Mesendoderm (in vitro differentiated cells): ENCODE results near the gene MTHFD2.
"Not testable (repeated sequence)": the region's sequence is repeated elsewhere in the genome, so short reads cannot be mapped to it uniquely, and the experiment has no call there.

Source experiments
- DNase-seq: peaks from one replicate; pipeline ENCODE4 v3.0.0; 2013
- H2AK5ac ChIP-seq: 2 replicates; pipeline ENCODE4 v1.6.1; 2013; ENCODE audit warnings: low read length, inconsistent platforms
- H2BK120ac ChIP-seq: 2 replicates; pipeline ENCODE4 v1.6.1; 2013; ENCODE audit warnings: low read depth, mild to moderate bottlenecking, low read length, moderate library complexity, mixed read lengths
- H2BK15ac ChIP-seq: replicated peaks from 2 replicates; pipeline ENCODE4 v1.6.1; 2013; ENCODE audit warnings: low read depth, mild to moderate bottlenecking, moderate library complexity
- H2BK5ac ChIP-seq: 2 replicates; pipeline ENCODE4 v1.6.1; 2013; ENCODE audit warnings: low read length, inconsistent platforms
- H3K18ac ChIP-seq: 2 replicates; pipeline ENCODE4 v1.6.1; 2013; ENCODE audit warnings: mild to moderate bottlenecking, low read length, mixed read lengths
- H3K23ac ChIP-seq: one replicate; pipeline ENCODE4 v1.6.1; 2013; ENCODE audit warnings: low read length
- H3K27ac ChIP-seq: 2 replicates; pipeline ENCODE4 v1.5.1; 2013; ENCODE audit warnings: low read depth, mild to moderate bottlenecking, inconsistent platforms, low read length, moderate library complexity
- H3K27me3 ChIP-seq: 2 replicates; pipeline ENCODE4 v1.6.1; 2013; ENCODE audit warnings: low read length, control low read depth, mild to moderate bottlenecking, inconsistent platforms; ENCODE audit not compliant: insufficient read depth, poor library complexity
- H3K36me3 ChIP-seq: 2 replicates; pipeline ENCODE4 v1.6.1; 2013; ENCODE audit warnings: low read length, inconsistent platforms; ENCODE audit not compliant: control insufficient read depth, insufficient read depth
- H3K4ac ChIP-seq: one replicate; pipeline ENCODE4 v1.6.1; 2013; ENCODE audit warnings: low read depth, mild to moderate bottlenecking, low read length, moderate library complexity
- H3K4me1 ChIP-seq: 2 replicates; pipeline ENCODE4 v1.6.1; 2013; ENCODE audit warnings: low read depth, low read length, inconsistent platforms; ENCODE audit not compliant: control insufficient read depth
- H3K4me2 ChIP-seq: 2 replicates; pipeline ENCODE4 v1.6.1; 2013; ENCODE audit warnings: low read length
- H3K4me3 ChIP-seq: 2 replicates; pipeline ENCODE4 v1.5.1; 2013; ENCODE audit warnings: mild to moderate bottlenecking, low read length
- H3K56ac ChIP-seq: one replicate; pipeline ENCODE4 v1.6.1; 2013; ENCODE audit warnings: low read length
- H3K79me1 ChIP-seq: 2 replicates; pipeline ENCODE4 v1.6.1; 2013; ENCODE audit warnings: low read length, inconsistent platforms
- H3K79me2 ChIP-seq: 2 replicates; pipeline ENCODE4 v1.6.1; 2013; ENCODE audit warnings: mild to moderate bottlenecking, low read length; ENCODE audit not compliant: control insufficient read depth, insufficient read depth
- H3K9ac ChIP-seq: 2 replicates; pipeline ENCODE4 v1.6.1; 2013; ENCODE audit warnings: low read length, inconsistent platforms
- H4K5ac ChIP-seq: one replicate; pipeline ENCODE4 v1.6.1; 2013; ENCODE audit warnings: low read length
- H4K8ac ChIP-seq: one replicate; pipeline ENCODE4 v1.6.1; 2013; ENCODE audit warnings: low read depth, mild to moderate bottlenecking, control low read depth, low read length, moderate library complexity
- WGBS: extraction: QIAGEN DNeasy Blood & Tissue Kit; methylation state at CpG from one replicate; pipeline ENCODE4 v1.1.7; 2013; ENCODE audit warnings: low lambda C conversion rate, missing lambda C conversion rate; ENCODE audit not compliant: insufficient coverage; ENCODE audit errors: extremely low coverage; 5-methylcytosine and 5-hydroxymethylcytosine counted together

Gene MTHFD2

DNA sequence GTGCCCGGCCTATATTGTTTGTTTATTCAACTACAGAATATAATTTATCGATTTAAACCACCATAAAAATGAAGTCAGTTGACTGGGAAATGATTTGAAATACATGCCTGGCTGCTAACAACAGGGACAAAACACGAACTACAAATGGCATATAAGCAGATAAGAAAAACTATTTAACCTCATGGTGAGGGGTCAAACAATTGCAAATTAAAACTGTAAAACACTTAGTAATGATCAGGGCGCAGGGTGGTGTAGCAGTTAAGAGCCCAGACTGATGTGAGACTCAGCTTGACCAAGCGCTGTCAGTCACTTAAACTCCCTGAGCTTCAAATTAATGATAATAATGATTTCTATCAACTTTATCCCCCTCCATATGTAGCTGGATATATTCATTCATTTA, 6.7 kb downstream of the MTHFD2 start:
- H4K8ac ChIP-seq, result no peak overlapping the region
- no peaks in the 10 kb centered on the region for H3K27me3 ChIP-seq
- peaks cover 7% of the 10 kb centered on the region for H3K4me1 ChIP-seq
- H3K23ac ChIP-seq, result no peak overlapping the region
- no peak overlapping the region for H2BK5ac ChIP-seq
- no peak overlapping the region for H3K18ac ChIP-seq
- H3K27ac ChIP-seq, result no peak overlapping the region
- no peak overlapping the region for H3K4me2 ChIP-seq
- peaks cover 9% of the 10 kb centered on the region for H3K79me1 ChIP-seq
- no CpG with 5 or more reads among the region's 5 CpGs for WGBS
- no peak overlapping the region for H3K4me3 ChIP-seq
- no peak overlapping the region for H2AK5ac ChIP-seq
- no peak overlapping the region for H2BK120ac ChIP-seq
- peaks cover 9% of the 10 kb centered on the region for H3K36me3 ChIP-seq
- peak overlapping the region; percentile 22 for H3K56ac ChIP-seq
- peaks cover 81% of the 10 kb centered on the region for H3K79me2 ChIP-seq
- no peak for DNase-seq
- H4K5ac ChIP-seq, result no peak overlapping the region
- no peak overlapping the region for H3K9ac ChIP-seq
- no peak overlapping the region for H2BK15ac ChIP-seq
- H3K4ac ChIP-seq, result no peak overlapping the region

DNA sequence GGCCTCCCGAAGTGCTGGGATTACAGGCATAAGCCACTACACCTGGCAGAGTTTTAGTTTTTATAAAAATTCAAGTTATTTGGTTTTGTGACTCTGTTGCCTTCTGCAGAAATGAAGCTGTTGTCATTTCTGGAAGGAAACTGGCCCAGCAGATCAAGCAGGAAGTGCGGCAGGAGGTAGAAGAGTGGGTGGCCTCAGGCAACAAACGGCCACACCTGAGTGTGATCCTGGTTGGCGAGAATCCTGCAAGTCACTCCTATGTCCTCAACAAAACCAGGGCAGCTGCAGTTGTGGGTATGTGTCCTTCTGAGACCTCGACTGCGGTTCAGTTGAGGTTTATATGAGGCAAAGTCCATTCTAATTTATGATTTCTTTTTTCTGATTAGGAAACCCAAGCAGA, 7.2 kb downstream of the MTHFD2 start:
- Histone ChIP-seq H2BK15ac (no peak overlapping the region), H4K8ac (no peak overlapping the region), H3K4me1 (peaks cover 6% of the 10 kb centered on the region), H3K27ac (no peak overlapping the region), H3K79me1 (peaks cover 9% of the 10 kb centered on the region), H3K4ac (no peak overlapping the region), H3K9ac (no peak overlapping the region), H3K4me3 (no peak overlapping the region), H2BK5ac (no peak overlapping the region), H2AK5ac (no peak overlapping the region), H3K18ac (no peak overlapping the region), H3K4me2 (no peak overlapping the region), H3K23ac (no peak overlapping the region), H2BK120ac (no peak overlapping the region), H3K56ac (no peak overlapping the region), H3K79me2 (peaks cover 77% of the 10 kb centered on the region), H3K27me3 (no peaks in the 10 kb centered on the region), H3K36me3 (peaks cover 10% of the 10 kb centered on the region), H4K5ac (no peak overlapping the region)
- DNase-seq, result peak; percentile 68
- no CpG with 5 or more reads among the region's 6 CpGs for WGBS

DNA sequence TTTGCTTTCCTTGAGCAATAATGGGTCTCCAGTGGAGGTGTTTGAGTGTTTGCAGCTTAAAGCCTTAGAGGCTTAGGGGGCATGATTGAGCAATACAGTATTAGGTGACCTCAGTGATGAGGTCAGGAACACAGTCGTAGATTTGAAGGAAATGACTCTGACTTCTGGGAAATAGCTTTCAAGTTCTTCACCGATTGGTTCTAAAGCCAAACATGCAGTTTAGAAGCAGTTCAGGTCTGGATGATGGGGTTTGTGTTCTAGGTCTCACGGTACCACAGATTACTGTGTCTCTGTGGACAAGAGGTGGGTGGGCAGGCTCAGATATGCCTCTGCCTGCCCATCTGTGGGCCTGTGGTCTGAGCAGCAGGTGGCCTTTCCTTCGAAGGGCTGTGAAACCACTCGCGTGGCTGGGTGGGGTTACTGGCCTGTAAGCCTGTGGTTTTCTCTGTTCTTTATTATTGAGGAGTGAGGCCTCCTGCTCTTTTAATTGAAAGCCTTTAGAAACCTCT, 7.8 kb downstream of the MTHFD2 start:
- Histone ChIP-seq H3K79me2 (peaks cover 72% of the 10 kb centered on the region), H2BK120ac (no peak overlapping the region), H3K4me3 (no peak overlapping the region), H3K4me2 (no peak overlapping the region), H2AK5ac (no peak overlapping the region), H3K23ac (no peak overlapping the region), H2BK5ac (no peak overlapping the region), H3K79me1 (peaks cover 9% of the 10 kb centered on the region), H2BK15ac (no peak overlapping the region), H3K4ac (no peak overlapping the region), H3K27ac (no peak overlapping the region), H3K18ac (no peak overlapping the region), H3K27me3 (no peaks in the 10 kb centered on the region), H3K9ac (no peak overlapping the region), H4K8ac (no peak overlapping the region), H3K4me1 (peaks cover 6% of the 10 kb centered on the region), H3K56ac (no peak overlapping the region), H4K5ac (no peak overlapping the region), H3K36me3 (peaks cover 14% of the 10 kb centered on the region)
- no CpG with 5 or more reads among the region's 6 CpGs for WGBS
- DNase-seq, result peak; percentile 69

DNA sequence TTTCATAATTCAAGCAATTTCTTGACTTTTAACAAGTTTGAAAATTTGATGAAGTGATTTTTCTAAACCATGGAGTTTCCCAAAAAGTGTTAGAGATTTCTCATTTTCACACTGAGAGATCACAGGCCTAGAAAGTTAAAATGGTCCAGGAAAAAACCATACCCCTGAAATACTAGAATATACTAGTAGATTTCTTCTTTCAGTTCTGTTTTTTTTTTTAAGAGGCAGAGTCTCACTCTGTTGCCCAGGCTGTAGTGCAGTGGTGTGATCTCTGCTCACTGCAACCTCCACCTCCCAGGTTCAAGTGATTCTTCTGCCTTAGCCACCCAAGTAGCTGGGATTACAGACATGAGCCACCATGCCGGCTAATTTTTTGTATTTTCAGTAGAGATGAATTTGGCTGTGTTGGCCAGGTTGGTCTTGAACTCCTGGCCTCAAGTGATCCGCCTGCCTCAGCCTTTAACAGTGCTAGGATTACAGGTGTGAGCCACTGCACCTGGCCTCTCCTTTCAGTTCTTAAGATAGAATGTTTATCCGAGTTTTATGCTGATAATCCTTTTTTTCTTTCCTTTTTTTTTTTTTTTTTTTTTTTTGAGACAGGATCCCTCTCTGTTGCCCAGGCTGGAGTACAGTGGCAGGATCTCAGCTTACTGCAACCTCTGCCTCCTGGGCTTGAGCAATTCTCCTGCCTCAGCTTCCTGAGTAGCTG, 14.4 kb downstream of the MTHFD2 start:
- no peak overlapping the region for H3K18ac ChIP-seq
- no peak overlapping the region for H2BK5ac ChIP-seq
- H3K4me1 ChIP-seq, result no peaks in the 10 kb centered on the region
- H3K56ac ChIP-seq, result no peak overlapping the region
- DNase-seq, result no peak
- no peak overlapping the region for H3K4me3 ChIP-seq
- no peaks in the 10 kb centered on the region for H3K27me3 ChIP-seq
- H3K79me2 ChIP-seq, result peaks cover 10% of the 10 kb centered on the region
- H4K8ac ChIP-seq, result no peak overlapping the region
- no peak overlapping the region for H3K4me2 ChIP-seq
- no peak overlapping the region for H3K4ac ChIP-seq
- H2BK15ac ChIP-seq, result no peak overlapping the region
- H3K79me1 ChIP-seq, result peaks cover 5% of the 10 kb centered on the region
- no peak overlapping the region for H4K5ac ChIP-seq
- H3K9ac ChIP-seq, result no peak overlapping the region
- H3K36me3 ChIP-seq, result peaks cover 19% of the 10 kb centered on the region
- no peak overlapping the region for H2AK5ac ChIP-seq
- H2BK120ac ChIP-seq, result no peak overlapping the region
- H3K23ac ChIP-seq, result no peak overlapping the region
- no peak overlapping the region for H3K27ac ChIP-seq
- WGBS, result no CpG with 5 or more reads among the region's 3 CpGs

DNA sequence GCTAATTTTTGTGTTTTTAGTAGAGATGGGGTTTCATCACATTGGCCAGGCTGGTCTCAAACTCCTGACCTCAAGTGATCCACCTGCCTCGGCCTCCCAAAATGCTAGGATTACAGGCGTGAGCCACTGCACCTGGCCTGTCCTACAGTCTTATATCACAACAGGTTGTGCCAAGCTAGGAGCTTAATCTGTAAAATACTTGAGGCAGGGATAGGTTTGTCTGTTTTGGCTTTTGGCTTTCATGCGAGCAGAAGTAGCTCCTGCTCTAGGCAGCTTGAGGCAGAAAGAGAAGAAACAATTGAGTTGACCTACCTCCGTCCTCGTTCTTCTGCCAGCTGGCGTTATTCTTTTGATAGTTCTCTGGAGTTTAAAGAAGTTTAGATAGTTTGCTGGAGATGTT, 17.4 kb downstream of the MTHFD2 start:
- H2BK5ac ChIP-seq, H3K27me3 ChIP-seq, H3K23ac ChIP-seq, H3K79me2 ChIP-seq, H3K18ac ChIP-seq, H2BK15ac ChIP-seq, DNase-seq, H4K8ac ChIP-seq, H3K56ac ChIP-seq, H3K4me1 ChIP-seq, H3K4me3 ChIP-seq, H3K4ac ChIP-seq, H3K79me1 ChIP-seq, H4K5ac ChIP-seq, H3K4me2 ChIP-seq, H2AK5ac ChIP-seq, H3K9ac ChIP-seq, H3K27ac ChIP-seq, H2BK120ac ChIP-seq: not testable (repeated sequence)
- WGBS, result no CpG with 5 or more reads among the region's 6 CpGs
- peaks cover 11% of the 10 kb centered on the region for H3K36me3 ChIP-seq

DNA sequence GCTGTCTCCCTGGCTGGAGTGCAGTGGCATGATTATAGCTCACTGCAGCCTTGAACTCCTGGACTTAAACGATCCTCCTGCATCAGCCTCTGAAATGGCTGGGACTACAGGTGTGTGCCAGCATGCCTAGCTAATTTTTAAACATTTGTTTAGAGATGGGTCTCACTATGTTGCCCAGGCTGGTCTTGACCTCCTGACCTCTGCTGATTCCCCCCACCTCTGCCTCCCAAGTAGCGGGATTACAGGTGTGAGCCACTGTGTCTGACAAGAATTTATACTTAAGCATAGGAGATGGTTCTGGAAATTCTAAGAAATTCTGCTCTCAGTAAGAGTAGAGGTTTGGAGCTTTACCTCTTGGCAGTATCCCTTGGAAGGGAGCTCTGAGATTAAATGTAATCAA, 18.2 kb downstream of the MTHFD2 start:
- WGBS, result no CpG with 5 or more reads among the region's 2 CpGs
- Histone ChIP-seq H4K8ac (no peak overlapping the region), H3K4me3 (no peak overlapping the region), H3K23ac (no peak overlapping the region), H3K36me3 (peaks cover 7% of the 10 kb centered on the region), H3K18ac (no peak overlapping the region), H3K4me2 (no peak overlapping the region), H3K56ac (no peak overlapping the region), H3K79me1 (no peaks in the 10 kb centered on the region), H2AK5ac (no peak overlapping the region), H3K27me3 (no peaks in the 10 kb centered on the region), H4K5ac (no peak overlapping the region), H3K9ac (no peak overlapping the region), H3K4ac (no peak overlapping the region), H3K4me1 (no peaks in the 10 kb centered on the region), H3K79me2 (no peaks in the 10 kb centered on the region), H3K27ac (no peak overlapping the region), H2BK120ac (no peak overlapping the region), H2BK5ac (no peak overlapping the region), H2BK15ac (no peak overlapping the region)
- DNase-seq, result no peak
